IMR-90 (cell line): ENCODE data around the gene AMACR. TPM values are rescaled to one million over a fixed set of nuclear protein-coding genes. Genes with fewer than 3 reads are reported as not detected.
"Not testable (repeated sequence)": the region's sequence is repeated elsewhere in the genome, so short reads cannot be mapped to it uniquely, and the experiment has no call there.

Source experiments
- ATAC-seq: fragments of 200-7000 bp; cut with Tn5 transposase; 2 replicates; pipeline ENCODE4 v1.9.1; 2020; ENCODE audit warnings: low read depth, mild to moderate bottlenecking, moderate library complexity
- BruUV-seq: library from RNA; stranded (reverse); fragments of 400-500 nt; replicated peaks from 2 replicates; lab custom pipeline; 2021; lab: Mats Ljungman, UMichigan
- CTCF ChIA-PET: fragments of 300-600 bp; formaldehyde crosslinking; extraction: SDS; loops from one replicate; lab custom pipeline; 2021; ENCODE audit warnings: antibody characterized with exemption; lab: Yijun Ruan, JAX
- POLR2A ChIA-PET: fragments of 300-600 bp; sonication (Branson Sonifier 250); formaldehyde crosslinking; loops from one replicate; lab custom pipeline; 2022; ENCODE audit warnings: antibody characterized with exemption; ENCODE audit not compliant: unreplicated experiment; lab: Charles Lee
- DNase-seq: peaks from one replicate; pipeline ENCODE4 v3.0.0; 2013
- H2AFZ ChIP-seq: replicated peaks from 2 replicates; pipeline ENCODE3; 2013; ENCODE audit warnings: low read length, mild to moderate bottlenecking; ENCODE audit not compliant: poor library complexity
- H2AK5ac ChIP-seq: 2 replicates; pipeline ENCODE4 v1.6.1; 2013; ENCODE audit warnings: low read depth, low read length, inconsistent platforms
- H2AK9ac ChIP-seq: replicated peaks from 2 replicates; pipeline ENCODE3; 2013; ENCODE audit warnings: mild to moderate bottlenecking, low read depth, low read length, moderate library complexity; ENCODE audit not compliant: poor library complexity
- H2BK120ac ChIP-seq: 2 replicates; pipeline ENCODE4 v1.6.1; 2013; ENCODE audit warnings: low read depth, low read length, inconsistent platforms
- H2BK15ac ChIP-seq: 3 replicates; pipeline ENCODE4 v1.6.1; 2013; ENCODE audit warnings: low read depth, low read length, inconsistent platforms
- H2BK20ac ChIP-seq: 2 replicates; pipeline ENCODE4 v1.6.1; 2013; ENCODE audit warnings: low read depth, mild to moderate bottlenecking, inconsistent platforms, low read length, moderate library complexity
- H2BK5ac ChIP-seq: 2 replicates; pipeline ENCODE4 v1.6.1; 2013; ENCODE audit warnings: mild to moderate bottlenecking, low read depth, low read length, inconsistent platforms; ENCODE audit not compliant: poor library complexity, severe bottlenecking
- H3K14ac ChIP-seq: replicated peaks from 2 replicates; pipeline ENCODE4 v1.6.1; 2013; ENCODE audit warnings: low read depth, low read length, inconsistent platforms
- H3K18ac ChIP-seq: 2 replicates; pipeline ENCODE4 v1.6.1; 2013; ENCODE audit warnings: low read depth, low read length, control low read depth
- H3K23ac ChIP-seq: 2 replicates; pipeline ENCODE4 v1.6.1; 2013; ENCODE audit warnings: low read depth, low read length, inconsistent platforms
- H3K27ac ChIP-seq: 2 replicates; pipeline ENCODE4 v1.5.1; 2013; ENCODE audit warnings: mild to moderate bottlenecking, control low read depth, low read length; ENCODE audit not compliant: insufficient read depth
- H3K27me3 ChIP-seq: 2 replicates; pipeline ENCODE4 v1.6.1; 2013; ENCODE audit warnings: low read length; ENCODE audit not compliant: control insufficient read depth, insufficient read depth
- H3K36me3 ChIP-seq: 2 replicates; pipeline ENCODE4 v1.6.1; 2013; ENCODE audit warnings: low read length, mixed read lengths; ENCODE audit not compliant: control insufficient read depth, insufficient read depth
- H3K4ac ChIP-seq: 2 replicates; pipeline ENCODE4 v1.6.1; 2013; ENCODE audit warnings: low read depth, low read length, inconsistent platforms
- H3K4me1 ChIP-seq: 2 replicates; pipeline ENCODE4 v1.6.1; 2013; ENCODE audit warnings: low read length, mixed read lengths; ENCODE audit not compliant: control insufficient read depth, insufficient read depth
- H3K4me2 ChIP-seq: 2 replicates; pipeline ENCODE4 v1.6.1; 2013; ENCODE audit warnings: low read depth, mild to moderate bottlenecking, control low read depth, low read length, moderate library complexity
- H3K4me3 ChIP-seq: 2 replicates; pipeline ENCODE4 v1.5.1; 2013; ENCODE audit warnings: low read depth, mild to moderate bottlenecking, control low read depth, low read length, moderate library complexity; ENCODE audit not compliant: insufficient read depth
- H3K56ac ChIP-seq: 2 replicates; pipeline ENCODE4 v1.6.1; 2013; ENCODE audit warnings: low read length, inconsistent platforms; ENCODE audit not compliant: insufficient read depth; ENCODE audit errors: extremely low read depth
- H3K79me1 ChIP-seq, 2 experiments: 2 replicates each; pipeline ENCODE4 v1.6.1; 2013; ENCODE audit warnings: low read length in 2 of 2, inconsistent platforms in 1 of 2, low read depth in 1 of 2
- H3K9ac ChIP-seq: 2 replicates; pipeline ENCODE4 v1.6.1; 2013; ENCODE audit warnings: low read depth, low read length, control low read depth
- H3K9me1 ChIP-seq: 2 replicates; pipeline ENCODE4 v1.6.1; 2013; ENCODE audit warnings: low read length, inconsistent platforms; ENCODE audit not compliant: insufficient read depth
- H3K9me3 ChIP-seq: 2 replicates; pipeline ENCODE4 v1.6.1; 2013; ENCODE audit warnings: low read length; ENCODE audit not compliant: control insufficient read depth, insufficient read depth
- H4K20me1 ChIP-seq: 2 replicates; pipeline ENCODE4 v1.6.1; 2013; ENCODE audit warnings: low read length, inconsistent platforms; ENCODE audit not compliant: insufficient read depth
- H4K5ac ChIP-seq: 2 replicates; pipeline ENCODE4 v1.6.1; 2013; ENCODE audit warnings: mild to moderate bottlenecking, low read depth, low read length, control low read depth
- H4K8ac ChIP-seq, 2 experiments: 2 replicates each; pipeline ENCODE4 v1.6.1; 2013; ENCODE audit warnings: low read depth in 2 of 2, low read length in 2 of 2, control low read depth in 1 of 2, inconsistent platforms in 1 of 2
- H4K91ac ChIP-seq: 2 replicates; pipeline ENCODE4 v1.6.1; 2013; ENCODE audit warnings: low read depth, low read length, inconsistent platforms; ENCODE audit not compliant: insufficient read depth
- MAFK ChIP-seq: IDR thresholded peaks from 2 replicates; pipeline ENCODE4 v1.6.1; 2012; ENCODE audit warnings: low read depth, low read length, improper control_type of control experiment
- MXI1 ChIP-seq: IDR thresholded peaks from 2 replicates; pipeline ENCODE4 v1.6.1; 2012; ENCODE audit warnings: low read depth, mild to moderate bottlenecking, low read length, moderate library complexity, borderline replicate concordance
- WGBS, 2 experiments: methylation state at CpG; one replicate each; pipeline versions ENCODE4 v1.1.5 to v1.1.7; 2013; ENCODE audit warnings: missing lambda C conversion rate in 2 of 2; ENCODE audit not compliant: insufficient read length in 1 of 2; ENCODE audit errors: extremely low coverage in 2 of 2; 5-methylcytosine and 5-hydroxymethylcytosine counted together
- dilution Hi-C: fragments of 300-500 bp; cut with HindIII; formaldehyde crosslinking; loops from one replicate; pipeline ENCODE4 v1.14.3; 2018; ENCODE audit warnings: low sequenced_read_pairs; ENCODE audit not compliant: unreplicated experiment
- in situ Hi-C: fragments of 300-500 bp; cut with MboI; formaldehyde crosslinking; loops from 3 replicates; pipeline ENCODE4 v1.14.3; 2019; ENCODE audit warnings: low sequenced_read_pairs, inconsistent platforms, mixed read lengths
- intact Hi-C: fragments of 100-400 bp; cut with micrococcal nuclease; formaldehyde crosslinking; loops from 2 replicates; pipeline ENCODE4 v1.10.0; 2022
- polyA plus RNA-seq, 3 experiments: library from polyadenylated mRNA; depleted of rRNA; stranded (reverse); fragments of >200 nt; gene quantifications; 2 replicates each; pipeline ENCODE4 v1.2.3, GENCODE V29; 2012; ENCODE audit warnings: low replicate concordance in 1 of 3
- total RNA-seq: library from RNA; depleted of rRNA; stranded (reverse); fragments of >200 nt; gene quantifications from 2 replicates; pipeline ENCODE4 v1.2.3, GENCODE V29; 2012

The AMACR gene
- total and polyA plus RNA-seq, 2 of the 4 experiments (the other 2 are of a cell fraction), result 8.2 to 12.9 TPM

DNA sequence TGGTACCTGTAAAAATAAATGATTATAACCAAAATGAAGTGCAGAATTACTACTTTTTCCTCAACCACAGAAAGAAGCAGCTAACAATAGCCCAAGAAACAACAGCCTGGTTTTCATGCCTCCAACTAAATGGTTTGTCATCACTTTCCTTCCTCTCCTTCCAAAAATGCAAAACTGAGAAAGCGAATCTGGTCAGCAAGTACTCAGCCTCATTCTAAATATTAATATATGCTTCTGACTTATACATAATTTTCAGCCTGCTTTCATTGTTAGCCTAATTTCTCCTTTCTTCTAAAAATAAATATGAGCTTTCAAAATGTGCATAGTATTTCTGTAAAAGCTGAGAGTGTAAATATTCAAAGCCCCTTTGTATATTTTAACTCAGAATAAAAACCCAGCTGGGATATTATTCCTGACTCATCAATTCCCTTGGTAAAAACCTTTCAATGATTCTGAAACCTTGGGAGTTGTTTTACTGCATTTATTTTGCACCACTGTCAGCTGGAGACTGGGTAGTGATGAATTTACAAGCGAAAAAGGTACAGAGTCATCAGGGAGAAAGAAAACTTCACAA is 50.2 kb downstream of the AMACR start:
- Histone ChIP-seq H3K9me3 (peaks cover 3% of the 10 kb centered on the region), H3K9me1 (no peaks in the 10 kb centered on the region), H3K27me3 (peaks cover 23% of the 10 kb centered on the region), H2BK120ac (no peak overlapping the region), H4K5ac (no peak overlapping the region), H2AK9ac (no peak overlapping the region), H3K4me3 (no peak overlapping the region), H2BK20ac (no peak overlapping the region), H2AFZ (no peak overlapping the region), H3K14ac (no peak overlapping the region), H3K36me3 (no peaks in the 10 kb centered on the region), H2AK5ac (no peak overlapping the region), H3K4ac (no peak overlapping the region), H3K18ac (no peak overlapping the region), H4K8ac (no peak overlapping the region), H4K20me1 (no peaks in the 10 kb centered on the region), H4K91ac (no peak overlapping the region), H3K27ac (no peak overlapping the region), H3K9ac (no peak overlapping the region), H2BK15ac (no peak overlapping the region), H3K79me1 (no peaks in the 10 kb centered on the region), H3K4me1 (no peaks in the 10 kb centered on the region), H2BK5ac (no peak overlapping the region), H3K4me2 (no peak overlapping the region), H3K56ac (no peak overlapping the region), H3K23ac (no peak overlapping the region)
- ATAC-seq (no peak), DNase-seq (no peak)
- POLR2A ChIA-PET, result no interaction called here
- in situ Hi-C loops, result no loop called here
- intact Hi-C loops, result no loop called here
- CTCF ChIA-PET, result interaction anchor here (2.6 kb wide), 1 partner anchor 12 kb away, joined by 11 read pairs; no protein-coding TSS in a partner anchor
- no CpG with 5 or more reads among the region's 2 CpGs for WGBS, 2 experiments
- TF ChIP-seq MAFK, result peak; percentile 69
- TF ChIP-seq MXI1, result no peak
- no TSS peak for BruUV-seq
- dilution Hi-C loops, result no loop called here

DNA sequence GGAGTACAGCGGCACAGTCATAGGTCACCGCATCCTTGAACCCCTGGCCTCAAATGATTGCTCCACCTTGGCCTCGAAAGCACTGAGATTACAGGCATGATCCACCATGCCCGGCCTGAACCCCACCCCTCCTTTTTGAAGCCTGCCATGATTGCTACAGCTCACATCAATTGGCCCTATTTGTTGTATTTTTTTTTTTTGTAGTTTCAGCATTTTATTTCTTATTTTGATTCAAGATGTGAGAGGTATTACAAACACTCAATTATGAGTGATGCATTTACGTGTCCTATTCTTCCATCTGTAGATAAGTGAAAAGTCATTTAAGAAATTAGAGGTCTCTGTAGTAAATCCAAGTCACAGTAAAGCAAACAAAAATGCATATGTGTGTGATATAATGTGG is 55.7 kb downstream of the AMACR start:
- H3K23ac ChIP-seq, H3K56ac ChIP-seq, H2BK120ac ChIP-seq, POLR2A ChIA-PET, H4K91ac ChIP-seq, DNase-seq, H3K18ac ChIP-seq, H3K4me2 ChIP-seq, H2BK20ac ChIP-seq, CTCF ChIA-PET, BruUV-seq, ATAC-seq, H3K79me1 ChIP-seq, H2AK9ac ChIP-seq, H3K4me3 ChIP-seq, H3K36me3 ChIP-seq, H2AK5ac ChIP-seq, H3K9me1 ChIP-seq, H3K9ac ChIP-seq, H3K27ac ChIP-seq, H2AFZ ChIP-seq, in situ Hi-C loops, H2BK15ac ChIP-seq, H2BK5ac ChIP-seq, dilution Hi-C loops, H4K8ac ChIP-seq, H3K4ac ChIP-seq, H4K20me1 ChIP-seq, intact Hi-C loops, H3K14ac ChIP-seq, H3K9me3 ChIP-seq, H4K5ac ChIP-seq, H3K4me1 ChIP-seq: not testable (repeated sequence)
- no CpG with 5 or more reads among the region's 5 CpGs for whole genome bisulfite sequencing, 2 experiments
- H3K27me3 ChIP-seq, result peaks cover 31% of the 10 kb centered on the region
